Colonic mucosa (tissue), 4 donors: ENCODE results near the gene KCNIP1. TPM values are rescaled to one million over a fixed set of nuclear protein-coding genes. Genes with fewer than 3 reads are reported as not detected.
A peak's percentile ranks its signal among the peaks of the same experiment; 100 is the strongest.

Experiments
- DNase-seq: peaks from one replicate; pipeline ENCODE4 v3.0.0-alpha.2; 2020
- H3K27ac ChIP-seq: fragments of 200-600 bp; one replicate; pipeline ENCODE4 v1.8.0; 2021
- H3K27me3 ChIP-seq: fragments of 200-600 bp; one replicate; pipeline ENCODE4 v1.8.0; 2021
- H3K36me3 ChIP-seq: fragments of 200-600 bp; one replicate; pipeline ENCODE4 v1.8.0; 2021
- H3K4me1 ChIP-seq: fragments of 200-600 bp; one replicate; pipeline ENCODE4 v1.8.0; 2021; ENCODE audit warnings: mild to moderate bottlenecking
- H3K4me3 ChIP-seq: fragments of 200-600 bp; one replicate; pipeline ENCODE4 v1.8.0; 2021
- H3K9ac ChIP-seq, 2 donors: one replicate each; pipeline ENCODE4 v1.7.0; 2013; ENCODE audit warnings: control low read depth in 2 of 2, low read depth in 2 of 2, low read length in 2 of 2
- H3K9me3 ChIP-seq: fragments of 200-600 bp; one replicate; pipeline ENCODE4 v1.8.0; 2021
- CTCF ChIP-seq: fragments of 200-600 bp; IDR thresholded peaks from one replicate; pipeline ENCODE4 v1.8.0; 2022; ENCODE audit warnings: antibody characterized with exemption, mild to moderate bottlenecking
- intact Hi-C: fragments of 100-400 bp; cut with DNase I; formaldehyde crosslinking; loops from one replicate; pipeline ENCODE4 v1.14.1; 2022
- total RNA-seq, 2 donors: library from RNA; stranded (reverse); fragmentation: NEBNext Ultra II Directional in 1 of 2; extraction: Animal tissue kit (Norgen Biotek cat#: 25700) in 1 of 2; gene quantifications; one replicate each; pipeline ENCODE4 v1.2.1, GENCODE V29; 2021
- donor health status: healthy.
- donor health status: DM: no; HTN: no; CAD: no.
- donor health status: DM: no; HTN: no; CAD: no.

KCNIP1 gene
- total RNA-seq, 2 donors from 2014 or later, result 0.24 to 0.25 TPM

GRCh38 chr5:170769898-170770416 is 266.1 kb downstream of the KCNIP1 start:
- Histone ChIP-seq H3K9ac (no peak overlapping the region), H3K4me1 (no peaks in the 10 kb centered on the region), H3K27ac (no peak overlapping the region), H3K27me3 (no peaks in the 10 kb centered on the region), H3K9me3 (no peaks in the 10 kb centered on the region), H3K36me3 (no peaks in the 10 kb centered on the region), H3K4me3 (no peak overlapping the region)
- intact Hi-C loops, result no loop called here
- TF ChIP-seq CTCF, result no peak
- DNase-seq, result no peak

- Histone ChIP-seq H3K36me3 (no peaks in the 10 kb centered on the region), H3K9ac (no peak overlapping the region), H3K27me3 (no peaks in the 10 kb centered on the region), H3K4me1 (no peaks in the 10 kb centered on the region), H3K4me3 (no peak overlapping the region), H3K9me3 (no peaks in the 10 kb centered on the region), H3K27ac (no peak overlapping the region)
- intact Hi-C loops, result no loop called here
- no peak for TF ChIP-seq CTCF
- DNase-seq, result no peak
These were observed 267.7 kb downstream of the KCNIP1 start for GRCh38 chr5:170771496-170771895.

- H3K36me3 ChIP-seq, result no peaks in the 10 kb centered on the region
- H3K9me3 ChIP-seq, result no peaks in the 10 kb centered on the region
- no peaks in the 10 kb centered on the region for H3K4me1 ChIP-seq
- no peak for TF ChIP-seq CTCF
- intact Hi-C loops, result no loop called here
- H3K4me3 ChIP-seq, result no peak overlapping the region
- H3K9ac ChIP-seq, result no peak overlapping the region
- H3K27ac ChIP-seq, result no peak overlapping the region
- no peaks in the 10 kb centered on the region for H3K27me3 ChIP-seq
- peak; percentile 52 for DNase-seq
These were observed 269.5 kb downstream of the KCNIP1 start for GRCh38 chr5:170773024-170773985.

GRCh38 chr5:170774831-170775230 is 271.0 kb downstream of the KCNIP1 start:
- Histone ChIP-seq H3K4me1 (no peaks in the 10 kb centered on the region), H3K27me3 (no peaks in the 10 kb centered on the region), H3K9me3 (no peaks in the 10 kb centered on the region), H3K9ac (no peak overlapping the region), H3K36me3 (no peaks in the 10 kb centered on the region), H3K27ac (no peak overlapping the region), H3K4me3 (no peak overlapping the region)
- DNase-seq, result no peak
- intact Hi-C loops, result no loop called here
- no peak for TF ChIP-seq CTCF

GRCh38 chr5:170781946-170782345 is 278.1 kb downstream of the KCNIP1 start:
- H3K4me1 ChIP-seq, result no peaks in the 10 kb centered on the region
- H3K27ac ChIP-seq, result no peak overlapping the region
- no peak overlapping the region for H3K4me3 ChIP-seq
- no peaks in the 10 kb centered on the region for H3K36me3 ChIP-seq
- H3K27me3 ChIP-seq, result no peaks in the 10 kb centered on the region
- no peak for TF ChIP-seq CTCF
- no peak for DNase-seq
- no peaks in the 10 kb centered on the region for H3K9me3 ChIP-seq
- intact Hi-C loops, result no loop called here
- no peak overlapping the region for H3K9ac ChIP-seq
